Activated naive CD8-positive, alpha-beta T cell treated with anti-CD3 and anti-CD28 coated beads, Interleukin-2, amount 50 U/mL, for 16 hours (primary cell): ENCODE results near the gene GYS1.
A peak's percentile ranks its signal among the peaks of the same experiment; 100 is the strongest.

Experiments used
- DNase-seq: peaks from one replicate; pipeline ENCODE4 v3.0.0-alpha.2; 2020; ENCODE audit warnings: low read depth, low spot score

The GYS1 gene

DNA sequence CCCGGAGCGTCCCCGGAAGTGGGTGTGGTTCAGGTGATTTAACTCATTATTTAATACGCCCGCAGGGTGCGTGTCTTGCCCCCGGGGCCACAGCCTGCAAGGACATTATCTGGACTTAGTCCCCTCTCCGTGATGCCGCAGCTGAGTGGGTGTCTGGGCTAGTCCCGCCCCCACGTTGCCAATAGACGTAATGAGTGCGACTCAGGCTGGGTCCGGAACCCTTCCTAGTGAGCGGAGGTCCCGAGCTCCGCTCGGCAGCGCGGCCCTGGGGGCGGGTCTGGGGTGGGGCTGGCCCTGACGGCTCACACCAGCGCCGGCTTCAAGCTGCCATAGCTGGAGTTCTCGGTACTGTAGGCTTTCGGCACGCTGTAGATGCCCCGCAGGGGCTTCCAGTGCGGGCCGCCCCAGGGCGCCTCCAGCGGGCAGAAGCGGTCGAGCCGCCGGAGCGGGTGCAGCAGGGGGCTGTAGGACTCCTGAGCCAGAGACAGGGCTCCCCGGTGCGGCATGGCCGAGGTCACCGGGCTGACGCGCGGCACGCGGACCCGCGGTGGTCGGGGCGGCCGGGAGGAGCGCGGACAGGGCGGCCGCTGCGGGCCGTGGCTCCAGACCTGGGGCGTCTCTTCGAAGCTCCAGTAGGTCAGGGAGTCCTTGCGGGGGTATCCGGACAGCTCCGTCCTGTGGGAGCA is 24.7 kb upstream of the GYS1 start:
- DNase-seq = peak; percentile 27

GRCh38 chr19:49017041-49017665 is 24.0 kb upstream of the GYS1 start, which contains the start of gene LHB:
Gene LHB (minus strand): TSS chr19:49017091. CDS start chr19:49017081, 10 bp downstream.
- DNase-seq = no peak

DNA sequence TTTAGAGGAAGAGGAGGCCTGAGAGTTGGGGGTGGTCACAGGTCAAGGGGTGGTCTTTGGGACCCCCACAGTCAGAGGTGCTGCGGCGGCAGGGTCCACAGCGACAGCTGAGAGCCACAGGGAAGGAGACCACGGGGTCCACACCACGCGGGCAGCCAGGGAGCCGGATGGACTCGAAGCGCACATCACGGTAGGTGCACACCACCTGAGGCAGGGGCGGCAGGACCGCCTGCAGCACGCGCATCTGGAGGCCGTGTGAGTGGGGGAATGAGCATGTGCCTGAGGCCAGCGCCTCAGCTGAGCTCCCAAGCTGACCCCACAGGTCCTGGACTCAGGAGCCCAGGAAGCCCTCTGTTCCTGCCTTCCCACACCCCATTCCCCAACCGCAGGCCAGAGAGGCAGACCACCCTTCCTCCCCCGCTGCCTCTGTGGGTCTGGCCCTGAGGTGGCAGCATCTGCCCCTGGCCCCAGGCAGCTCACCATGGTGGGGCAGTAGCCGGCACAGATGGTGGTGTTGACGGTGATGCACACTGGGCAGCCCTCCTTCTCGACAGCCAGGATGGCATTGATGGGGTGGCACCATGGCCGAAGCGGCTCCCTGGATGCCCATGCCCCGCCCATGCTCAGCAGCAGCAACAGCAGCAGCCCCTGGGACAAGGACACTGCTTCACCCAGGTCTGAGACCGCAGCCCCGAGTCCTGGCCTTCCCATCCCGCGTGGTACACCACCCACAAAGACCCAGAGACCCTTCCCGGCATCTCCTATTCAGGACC is 23.1 kb upstream of the GYS1 start:
- DNase-seq = no peak

DNA sequence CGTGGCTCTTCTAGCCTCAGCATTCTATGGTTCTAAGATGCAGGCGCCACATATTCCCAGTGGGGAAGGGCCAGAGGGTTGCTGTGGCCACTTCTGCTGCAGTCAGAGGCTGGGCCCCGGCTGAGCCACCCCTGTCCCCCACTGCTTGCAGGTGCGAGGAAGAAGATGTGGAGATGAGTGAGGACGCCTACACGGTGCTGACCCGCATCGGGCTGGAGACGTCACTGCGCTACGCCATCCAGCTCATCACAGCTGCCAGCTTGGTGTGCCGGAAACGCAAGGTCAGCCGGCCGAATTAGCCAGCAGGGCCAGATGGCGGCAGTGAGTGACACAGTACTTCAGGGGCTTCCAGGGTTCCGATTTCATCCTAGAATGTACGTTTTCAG is 21.8 kb upstream of the GYS1 start:
- DNase-seq = no peak

DNA sequence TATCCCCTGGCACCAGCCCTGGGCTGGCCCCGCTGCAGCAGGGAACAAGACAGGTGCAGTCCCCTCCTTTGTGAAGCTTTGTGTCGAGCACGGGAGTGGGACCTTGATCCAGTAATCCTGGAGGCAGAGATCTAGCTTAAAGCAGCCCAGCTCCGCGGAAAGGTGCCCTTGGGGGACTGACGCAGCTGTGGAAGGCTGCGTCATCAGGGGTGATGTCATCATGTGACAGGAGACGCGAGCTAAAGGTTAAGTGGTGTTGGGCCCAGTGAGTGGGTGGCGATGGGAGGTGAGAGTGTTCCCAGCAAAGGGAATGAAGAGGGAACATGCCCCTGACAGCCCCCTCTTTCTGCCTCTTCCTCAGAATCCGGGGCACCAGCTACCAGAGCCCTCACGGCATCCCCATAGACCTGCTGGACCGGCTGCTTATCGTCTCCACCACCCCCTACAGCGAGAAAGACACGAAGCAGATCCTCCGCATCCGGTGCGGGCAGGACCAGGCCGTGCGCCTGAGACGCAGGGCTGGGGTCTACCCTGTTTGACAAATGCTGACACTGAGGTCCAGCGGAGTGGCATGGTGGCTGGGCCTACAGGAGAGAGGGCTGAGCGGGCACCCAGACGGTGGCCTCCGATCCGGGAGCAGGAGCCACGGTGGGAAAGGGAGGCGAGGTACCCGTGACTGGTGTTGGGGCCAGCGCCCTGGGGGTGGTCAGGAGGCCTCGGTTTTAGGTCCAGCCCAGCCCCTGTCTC is 21.2 kb upstream of the GYS1 start:
- DNase-seq = no peak

- no peak for DNase-seq
Measured at GRCh38 chr19:49011194-49011593, 18.1 kb upstream of the GYS1 start.

DNA sequence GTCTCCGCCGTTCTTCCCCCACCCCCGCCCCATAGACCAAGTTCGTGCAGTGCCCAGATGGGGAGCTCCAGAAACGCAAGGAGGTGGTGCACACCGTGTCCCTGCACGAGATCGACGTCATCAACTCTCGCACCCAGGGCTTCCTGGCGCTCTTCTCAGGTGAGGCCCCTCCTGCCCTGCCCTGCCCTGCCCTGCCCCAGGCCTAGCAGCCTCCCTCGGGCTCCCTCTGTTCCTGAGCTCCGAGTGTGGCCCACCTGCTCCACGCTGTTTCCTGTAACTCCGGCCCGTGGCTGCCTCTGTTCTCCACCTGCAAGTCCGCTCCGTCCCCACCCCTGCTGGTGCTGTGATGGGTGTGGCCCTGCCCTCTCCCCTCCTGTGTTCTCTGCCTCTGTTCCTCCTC is 17.3 kb upstream of the GYS1 start:
- DNase-seq = no peak

DNA sequence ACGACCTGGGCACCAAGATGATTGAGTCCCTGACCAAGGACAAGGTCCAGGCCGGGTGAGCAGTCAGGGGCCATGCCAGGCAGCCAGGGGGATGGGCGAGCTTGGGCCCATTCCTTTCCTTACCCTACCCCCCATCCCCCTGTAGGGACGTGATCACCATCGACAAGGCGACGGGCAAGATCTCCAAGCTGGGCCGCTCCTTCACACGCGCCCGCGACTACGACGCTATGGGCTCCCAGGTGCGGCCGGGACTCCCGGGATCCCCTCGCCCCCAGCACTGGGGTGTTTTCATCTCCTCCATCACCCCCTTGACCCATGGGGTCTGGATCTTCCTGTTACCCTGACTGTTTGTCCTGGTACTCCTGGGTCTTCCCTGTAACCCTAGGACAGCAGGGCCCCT is 16.7 kb upstream of the GYS1 start:
- DNase-seq = no peak

DNA sequence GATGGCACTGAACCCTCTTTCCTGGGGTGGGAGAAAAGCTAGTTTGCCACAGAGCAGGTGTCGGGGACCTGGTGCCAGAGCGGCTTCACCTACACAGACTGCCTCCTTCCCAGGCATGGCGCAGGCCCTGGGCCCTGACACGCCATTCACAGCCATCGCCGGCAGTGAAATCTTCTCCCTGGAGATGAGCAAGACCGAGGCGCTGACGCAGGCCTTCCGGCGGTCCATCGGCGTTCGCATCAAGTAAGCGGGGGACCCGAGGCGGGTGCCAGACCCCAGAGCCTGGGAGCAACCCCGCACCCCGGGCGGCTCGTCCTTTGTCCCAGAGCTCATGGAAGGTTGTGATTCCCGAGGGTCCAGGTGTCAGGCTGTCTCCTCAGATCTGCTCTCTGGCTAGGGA is 13.8 kb upstream of the GYS1 start:
- no peak for DNase-seq

DNA sequence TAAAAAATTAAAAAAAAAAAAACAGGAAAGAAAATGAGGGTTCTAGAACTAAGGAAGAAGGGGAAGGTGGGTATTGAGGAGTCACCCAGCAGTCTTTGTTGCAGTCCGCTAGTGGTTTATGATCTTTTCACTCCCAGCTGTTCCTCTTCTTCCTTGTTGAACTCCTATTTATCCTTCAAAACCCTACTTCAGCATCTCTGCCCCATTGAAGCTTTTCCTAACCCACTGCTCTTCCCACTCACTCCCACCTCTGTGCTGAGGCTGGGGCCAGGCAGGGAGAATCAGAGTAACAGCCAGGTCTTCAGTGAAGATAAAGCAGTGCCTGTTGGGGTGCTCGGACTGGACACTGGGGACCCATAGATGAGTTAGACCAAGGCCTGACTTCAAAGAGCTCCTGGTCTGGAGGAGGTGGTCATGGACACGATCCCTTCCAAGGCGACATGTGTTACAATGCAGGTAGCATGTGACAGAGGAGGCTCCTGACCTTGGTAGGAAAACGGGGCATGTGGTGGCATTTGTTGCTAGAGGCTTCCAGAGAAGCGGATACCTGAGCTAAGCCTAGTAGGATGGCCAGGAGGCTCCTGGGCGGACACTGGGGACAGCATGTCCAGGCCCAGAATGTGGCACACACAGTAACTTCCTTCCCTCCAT is 12.0 kb upstream of the GYS1 start:
- DNase-seq = no peak

- no peak for DNase-seq
Measured at GRCh38 chr19:49004133-49004532, 11.0 kb upstream of the GYS1 start.

DNA sequence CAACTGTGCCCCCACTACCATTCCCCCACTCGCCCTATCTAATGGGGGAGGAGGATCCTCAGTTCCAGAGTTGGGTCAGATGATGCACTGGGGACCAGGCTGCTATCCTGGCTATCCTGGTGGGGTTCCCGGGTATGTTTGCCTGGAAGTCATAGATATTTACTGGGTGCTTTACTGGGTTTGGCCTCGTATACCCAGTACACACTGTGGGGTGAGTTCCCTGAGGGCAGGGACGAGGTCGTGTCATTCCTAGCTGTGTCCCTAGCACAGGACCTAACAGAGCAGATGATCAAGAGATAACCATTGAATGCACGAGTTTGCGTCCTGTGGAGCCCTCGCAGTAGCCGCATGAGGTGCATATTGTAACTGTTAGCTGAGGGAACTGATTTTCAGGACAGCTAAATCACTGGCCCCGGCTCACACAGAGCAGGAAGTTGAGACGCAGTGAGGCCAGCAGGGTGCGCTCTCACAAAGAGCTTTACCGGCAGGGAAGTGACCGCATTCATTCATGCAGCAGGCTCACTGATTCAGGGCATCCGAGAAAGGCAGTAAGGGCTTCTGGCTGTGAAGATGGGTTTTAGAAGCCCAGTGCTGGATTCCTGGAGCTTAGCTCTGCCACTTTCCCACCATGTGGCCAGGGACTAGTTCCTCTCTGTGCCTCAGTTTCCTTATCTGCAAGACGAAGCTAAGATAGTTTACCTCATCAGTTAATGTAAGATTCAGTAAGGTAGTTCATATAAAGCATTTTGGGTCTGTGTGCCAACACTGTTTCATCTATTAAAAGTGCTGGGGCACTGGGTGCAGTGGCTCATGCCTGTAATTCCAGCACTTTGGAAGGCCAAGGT is 6.6 kb upstream of the GYS1 start:
- peak; percentile 18 for DNase-seq

- peak; percentile 9 for DNase-seq
Measured at GRCh38 chr19:48997972-48998371, 4.9 kb upstream of the GYS1 start.

DNA sequence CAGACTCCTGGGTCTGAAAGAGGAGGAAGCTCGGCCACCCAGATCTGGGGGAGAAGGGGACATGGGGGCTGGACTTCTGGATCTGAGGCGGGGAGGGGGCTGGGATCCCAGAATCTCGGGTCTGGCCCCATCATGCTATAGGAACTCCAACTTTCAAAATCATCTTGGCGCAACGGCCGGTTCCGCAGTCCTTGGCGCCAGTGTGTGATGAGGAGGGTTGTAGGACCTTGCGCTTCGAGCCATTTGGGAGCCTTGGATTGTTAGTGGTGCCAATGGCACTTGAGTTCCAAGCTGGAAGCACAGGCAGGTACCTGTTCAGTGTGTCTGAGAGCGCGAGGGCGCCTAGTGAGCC is 902 bp upstream of the GYS1 start:
- DNase-seq = no peak

GRCh38 chr19:48992581-48993174 is 431 bp downstream of the GYS1 start:
- DNase-seq = no peak

DNA sequence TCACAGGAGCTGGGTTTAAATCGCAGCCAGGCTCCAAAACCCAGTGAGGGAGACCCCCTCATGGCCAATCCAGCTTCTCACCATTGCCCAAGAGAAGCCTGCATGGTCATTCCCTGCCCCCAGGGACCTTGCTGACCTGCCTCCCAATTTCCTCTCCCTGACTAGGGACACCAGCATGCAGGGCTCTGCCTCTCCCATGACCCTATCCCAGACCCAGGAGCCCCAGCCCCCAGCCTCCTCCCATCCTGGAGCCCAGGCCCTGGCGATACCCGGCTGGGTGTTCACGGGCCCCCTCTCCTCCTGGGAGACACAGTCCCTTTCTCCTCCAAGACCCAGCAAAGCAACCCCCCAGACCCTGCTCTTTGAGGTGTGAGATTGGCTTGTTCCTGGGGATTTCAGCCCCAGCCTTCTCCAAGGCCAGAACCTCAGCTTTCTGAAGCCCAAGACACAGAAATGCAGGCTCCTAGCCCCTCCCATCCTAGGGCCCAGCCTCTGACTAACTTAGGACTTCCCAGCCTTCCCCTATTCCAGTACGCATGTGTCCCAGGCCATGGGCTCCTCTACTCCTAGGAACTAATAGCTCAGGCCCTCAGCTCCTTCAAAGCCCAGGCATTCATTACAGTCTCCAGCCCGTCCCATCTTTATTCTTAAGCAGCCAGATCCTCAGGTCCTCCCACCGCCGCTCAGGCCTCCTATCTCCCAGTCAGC is 1.1 kb downstream of the GYS1 start:
- no peak for DNase-seq

GRCh38 chr19:48991011-48991609 is 2.0 kb downstream of the GYS1 start:
- no peak for DNase-seq

- no peak for DNase-seq
Measured at GRCh38 chr19:48990400-48990799, 2.7 kb downstream of the GYS1 start.

DNA sequence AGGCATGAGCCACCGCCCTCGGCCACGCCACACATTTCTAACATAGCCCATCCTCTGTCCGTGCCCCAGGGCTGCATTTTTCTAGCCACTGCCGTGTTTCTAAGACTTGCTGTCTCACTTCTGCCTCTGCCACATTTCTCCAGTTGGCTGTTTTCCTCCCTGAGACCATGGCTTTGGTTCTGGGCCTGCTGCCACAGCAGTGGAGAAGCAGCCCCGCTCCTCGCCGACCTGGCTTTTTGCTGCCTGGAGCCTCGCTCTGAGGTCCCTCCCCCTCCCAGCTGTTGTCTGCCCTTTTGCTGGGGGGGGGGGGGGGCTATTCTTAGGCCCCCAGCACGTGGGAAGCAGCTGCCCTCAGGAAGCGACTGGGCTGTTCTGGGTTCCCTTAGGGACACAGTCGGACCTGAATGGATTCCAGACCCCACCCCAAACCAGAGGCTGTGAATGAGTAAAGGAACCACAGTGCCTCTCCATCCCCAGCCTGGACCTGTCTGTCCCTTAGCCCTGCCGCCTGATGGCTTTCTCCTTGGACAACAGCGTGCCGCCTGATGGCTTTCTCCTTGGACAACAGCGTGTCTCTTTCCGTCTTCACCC is 3.3 kb downstream of the GYS1 start:
- no peak for DNase-seq
